HEK293 (cell line): ENCODE measurements around the gene DIDO1.

Source experiments
- CTCF ChIA-PET: fragments of 350-600 bp; formaldehyde crosslinking; extraction: SDS; loops from one replicate; lab custom pipeline; 2021; ENCODE audit warnings: antibody characterized with exemption; lab: Yijun Ruan, JAX
- POLR2A ChIA-PET: fragments of 300-600 bp; formaldehyde crosslinking; extraction: SDS; loops from one replicate; lab custom pipeline; 2020; ENCODE audit warnings: antibody characterized with exemption, inconsistent platforms; lab: Yijun Ruan, JAX
- H3K27ac ChIP-seq: fragments of 200-500 bp; sonication (Bioruptor generic); 2 replicates; pipeline ENCODE4 v1.5.1; 2014; ENCODE audit warnings: low read depth, low read length, control low read depth, inconsistent platforms; ENCODE audit errors: extremely low read depth
- H3K36me3 ChIP-seq, 2 experiments: fragments of 200-500 bp in 1 of 2; sonication (Bioruptor generic) in 1 of 2; 1 replicate in 1 of 2; 2 replicates in 1 of 2; pipeline ENCODE4 v1.5.1; 2014 to 2017; ENCODE audit warnings: inconsistent platforms in 2 of 2, low read length in 2 of 2; ENCODE audit not compliant: control insufficient read depth in 2 of 2, insufficient read depth in 1 of 2
- H3K4me1 ChIP-seq: fragments of 200-500 bp; sonication (Bioruptor generic); 2 replicates; pipeline ENCODE4 v1.5.1; 2014; ENCODE audit warnings: mild to moderate bottlenecking, low read length, inconsistent platforms; ENCODE audit not compliant: control insufficient read depth, insufficient read depth
- H3K4me3 ChIP-seq: 2 replicates; pipeline ENCODE4 v1.5.1; 2011; ENCODE audit warnings: low read depth, mild to moderate bottlenecking, control low read depth, low read length, moderate library complexity
- H3K9me3 ChIP-seq: fragments of 200-500 bp; sonication (Bioruptor generic); 2 replicates; pipeline ENCODE4 v1.5.1; 2014; ENCODE audit warnings: low read depth, low read length, inconsistent platforms; ENCODE audit not compliant: control insufficient read depth, insufficient read depth
- GLI2 ChIP-seq: fragments of 450-650 bp; formaldehyde crosslinking; IDR thresholded peaks from 2 replicates; pipeline ENCODE4; 2017; ENCODE audit warnings: missing biosample characterization, missing genetic modification characterization, low read depth, borderline replicate concordance
- GLIS2 ChIP-seq: fragments of 450-650 bp; formaldehyde crosslinking; IDR thresholded peaks from 2 replicates; pipeline ENCODE4 v1.5.1; 2016; ENCODE audit warnings: missing biosample characterization, missing genetic modification characterization
- IKZF3 ChIP-seq: fragments of 450-650 bp; IDR thresholded peaks from 2 replicates; pipeline ENCODE4 v1.5.0; 2018; ENCODE audit warnings: missing biosample characterization, mild to moderate bottlenecking, missing genetic modification characterization, moderate library complexity
- KLF1 ChIP-seq: fragments of 450-650 bp; formaldehyde crosslinking; IDR thresholded peaks from 2 replicates; pipeline ENCODE4 v1.5.1; 2016; ENCODE audit warnings: missing biosample characterization, missing genetic modification characterization
- SP2 ChIP-seq: fragments of 450-650 bp; formaldehyde crosslinking; IDR thresholded peaks from 2 replicates; pipeline ENCODE4 v1.5.1; 2016; ENCODE audit warnings: missing biosample characterization, missing genetic modification characterization
- ZBTB20 ChIP-seq: fragments of 450-650 bp; formaldehyde crosslinking; IDR thresholded peaks from 2 replicates; pipeline ENCODE4 v1.5.1; 2016; ENCODE audit warnings: missing biosample characterization, missing genetic modification characterization
- ZIC2 ChIP-seq: fragments of 450-650 bp; formaldehyde crosslinking; IDR thresholded peaks from 2 replicates; pipeline ENCODE4 v1.5.1; 2016; ENCODE audit warnings: missing biosample characterization, missing genetic modification characterization
- ZNF366 ChIP-seq: fragments of 450-650 bp; formaldehyde crosslinking; conservative IDR thresholded peaks from 2 replicates; pipeline ENCODE4 v1.5.1; 2016; ENCODE audit warnings: missing biosample characterization, missing genetic modification characterization
- ZNF596 ChIP-seq: fragments of 450-650 bp; IDR thresholded peaks from 2 replicates; pipeline ENCODE4 v1.5.0; 2018; ENCODE audit warnings: missing biosample characterization, mild to moderate bottlenecking, missing genetic modification characterization, moderate library complexity
- ZNF600 ChIP-seq: fragments of 450-650 bp; formaldehyde crosslinking; IDR thresholded peaks from 2 replicates; pipeline ENCODE4 v1.5.1; 2016; ENCODE audit warnings: missing biosample characterization, missing genetic modification characterization
- ZSCAN30 ChIP-seq: fragments of 450-650 bp; IDR thresholded peaks from 2 replicates; pipeline ENCODE4 v1.5.1; 2018; ENCODE audit warnings: missing biosample characterization, mild to moderate bottlenecking, missing genetic modification characterization, moderate library complexity
- TF ChIP-seq, protein P1 (sequence below): fragments of 450-650 bp; formaldehyde crosslinking; IDR thresholded peaks from 2 replicates; pipeline ENCODE4 v1.5.1; 2016; ENCODE audit warnings: missing biosample characterization, missing genetic modification characterization
- TF ChIP-seq, protein P2 (sequence below): fragments of 450-650 bp; formaldehyde crosslinking; IDR thresholded peaks from 2 replicates; pipeline ENCODE4 v1.5.1; 2016; ENCODE audit warnings: missing biosample characterization, missing genetic modification characterization
- TF ChIP-seq, protein P3 (sequence below): fragments of 450-650 bp; IDR thresholded peaks from 2 replicates; pipeline ENCODE4 v1.5.1; 2018; ENCODE audit warnings: missing biosample characterization, mild to moderate bottlenecking, missing genetic modification characterization

DIDO1 gene

DNA sequence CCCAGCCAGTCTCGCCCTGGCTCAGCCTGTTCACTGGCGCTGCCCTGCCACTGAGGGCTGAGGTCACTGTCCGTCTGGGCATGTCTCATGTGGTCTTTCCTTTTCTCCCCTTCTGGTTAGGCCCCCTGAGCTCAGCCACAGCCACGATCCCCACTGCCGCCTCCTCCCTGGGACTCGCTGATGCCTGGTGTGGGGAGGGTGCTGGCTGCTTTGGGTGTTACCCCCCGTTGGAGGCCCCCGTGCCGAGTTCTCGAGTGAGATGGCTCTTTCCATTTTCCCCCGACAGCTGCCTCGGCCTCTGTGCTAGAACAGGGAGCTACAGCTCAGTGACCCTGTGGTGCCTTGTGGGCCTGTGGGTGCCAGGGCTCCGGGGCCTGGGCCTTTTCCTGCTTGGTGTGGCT is 49.8 kb downstream of the DIDO1 start:
- CTCF ChIA-PET, result interaction anchor here (0.5 to 1.1 kb wide), 5 partner anchors 18 to 177 kb away, joined by 3 to 5 read pairs (median 3); no protein-coding TSS in a partner anchor

DNA sequence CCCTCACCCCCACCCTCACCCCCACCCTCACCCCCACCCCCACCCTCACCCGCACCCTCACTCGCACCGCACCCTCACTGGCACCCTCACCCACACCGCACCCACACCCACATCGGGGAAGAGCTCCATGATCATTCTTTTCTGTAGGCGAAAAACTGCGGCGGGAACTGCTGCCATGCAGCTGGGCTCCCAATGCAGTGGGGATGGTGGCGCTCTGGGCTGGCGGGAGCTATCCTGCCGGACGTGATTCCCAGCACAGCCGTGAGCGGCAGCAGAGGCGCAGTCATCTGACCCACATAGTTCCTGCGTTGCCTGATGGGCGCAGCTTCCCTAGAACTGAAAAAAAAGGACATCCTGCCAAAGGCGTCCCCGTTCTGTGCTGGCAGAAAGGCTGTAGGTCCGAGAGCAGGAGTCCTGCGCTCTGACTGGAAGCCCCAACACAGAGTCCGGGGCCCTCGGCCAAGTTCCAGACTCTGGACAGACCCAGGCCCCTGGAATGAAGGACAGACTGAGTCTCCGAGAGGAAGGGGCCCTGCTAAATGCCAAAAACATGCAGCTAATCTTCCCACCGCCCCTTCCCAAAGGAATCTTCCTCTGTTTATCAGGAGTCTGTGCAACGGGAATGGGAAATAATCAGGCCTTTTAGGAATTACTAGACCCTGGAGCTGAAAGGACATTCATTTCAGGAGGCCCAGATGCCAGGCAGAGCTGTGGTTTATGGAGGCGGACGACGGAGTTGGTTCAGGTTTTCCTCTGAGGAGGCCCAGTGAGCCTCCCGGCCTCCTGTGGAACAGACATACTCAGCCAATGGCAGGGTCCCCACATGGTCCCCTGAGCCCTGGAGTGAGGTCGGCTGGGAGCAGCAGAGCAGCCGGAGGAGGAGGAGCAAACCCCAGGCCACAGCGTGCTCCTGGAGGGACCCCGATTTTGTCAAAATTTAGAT is 50.6 kb downstream of the DIDO1 start:
- POLR2A ChIA-PET, result interaction anchor here (1.0 kb wide), 1 partner anchor 29 kb away, joined by 3 read pairs; no protein-coding TSS in a partner anchor
- no peak overlapping the region for H3K4me3 ChIP-seq

More for the DNA sequence above, 49.8 kb downstream of the DIDO1 start:
- Histone ChIP-seq H3K9me3 (no peaks in the 10 kb centered on the region), H3K27ac (no peak overlapping the region), H3K4me1 (no peaks in the 10 kb centered on the region), H3K36me3 (peaks cover 0 to 13% of the 10 kb centered on the region in 2 experiments; a peak in 1 of 3 replicates), H3K4me3 (no peak overlapping the region)
- POLR2A ChIA-PET, result no interaction called here
- TF ChIP-seq ZIC2 (tag by site-specific recombination) (0 out of 2 replicates have a peak, but pooled peaks have one; percentile 8), ZNF366 (tag by site-specific recombination) (no peak), GLIS2 (0 out of 2 replicates have a peak, but pooled peaks have one; percentile 36)

DNA sequence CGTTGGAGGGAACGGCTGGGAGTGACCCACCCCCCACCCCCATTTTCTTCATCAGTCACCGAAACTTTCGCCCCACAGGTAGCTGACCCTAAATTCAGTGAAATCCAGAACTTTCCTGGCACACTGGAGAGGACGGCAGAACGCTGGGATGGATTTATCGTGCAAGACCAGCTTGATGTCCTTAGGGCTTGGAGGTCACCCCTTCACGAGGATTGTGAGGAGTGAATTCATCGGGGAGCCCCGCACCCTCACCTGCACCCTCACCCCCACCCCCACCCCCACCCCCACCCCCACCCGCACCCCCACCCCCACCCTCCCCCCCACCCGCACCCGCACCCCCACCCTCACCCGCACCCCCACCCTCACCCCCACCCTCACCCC is 51.4 kb downstream of the DIDO1 start:
- CTCF ChIA-PET, result interaction anchor here (0.6 to 1.9 kb wide), 5 partner anchors 13 to 98 kb away, joined by 3 to 6 read pairs (median 3); no protein-coding TSS in a partner anchor
- Histone ChIP-seq H3K36me3 (no peaks in the 10 kb centered on the region), H3K4me3 (no peak overlapping the region), H3K4me1 (no peaks in the 10 kb centered on the region), H3K27ac (no peak overlapping the region), H3K9me3 (no peaks in the 10 kb centered on the region)
- POLR2A ChIA-PET, result interaction anchor here (1.0 kb wide), 1 partner anchor 28 kb away, joined by 3 read pairs; no protein-coding TSS in a partner anchor
- TF ChIP-seq ZNF596 (tag by site-specific recombination), result no peak
- TF ChIP-seq, protein P1, sequence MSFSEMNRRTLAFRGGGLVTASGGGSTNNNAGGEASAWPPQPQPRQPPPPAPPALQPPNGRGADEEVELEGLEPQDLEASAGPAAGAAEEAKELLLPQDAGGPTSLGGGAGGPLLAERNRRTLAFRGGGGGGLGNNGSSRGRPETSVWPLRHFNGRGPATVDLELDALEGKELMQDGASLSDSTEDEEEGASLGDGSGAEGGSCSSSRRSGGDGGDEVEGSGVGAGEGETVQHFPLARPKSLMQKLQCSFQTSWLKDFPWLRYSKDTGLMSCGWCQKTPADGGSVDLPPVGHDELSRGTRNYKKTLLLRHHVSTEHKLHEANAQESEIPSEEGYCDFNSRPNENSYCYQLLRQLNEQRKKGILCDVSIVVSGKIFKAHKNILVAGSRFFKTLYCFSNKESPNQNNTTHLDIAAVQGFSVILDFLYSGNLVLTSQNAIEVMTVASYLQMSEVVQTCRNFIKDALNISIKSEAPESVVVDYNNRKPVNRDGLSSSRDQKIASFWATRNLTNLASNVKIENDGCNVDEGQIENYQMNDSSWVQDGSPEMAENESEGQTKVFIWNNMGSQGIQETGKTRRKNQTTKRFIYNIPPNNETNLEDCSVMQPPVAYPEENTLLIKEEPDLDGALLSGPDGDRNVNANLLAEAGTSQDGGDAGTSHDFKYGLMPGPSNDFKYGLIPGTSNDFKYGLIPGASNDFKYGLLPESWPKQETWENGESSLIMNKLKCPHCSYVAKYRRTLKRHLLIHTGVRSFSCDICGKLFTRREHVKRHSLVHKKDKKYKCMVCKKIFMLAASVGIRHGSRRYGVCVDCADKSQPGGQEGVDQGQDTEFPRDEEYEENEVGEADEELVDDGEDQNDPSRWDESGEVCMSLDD (tag by site-specific recombination), result 0 out of 2 replicates have a peak, but pooled peaks have one; percentile 7

More for the DNA sequence above, 50.6 kb downstream of the DIDO1 start:
- CTCF ChIA-PET, result interaction anchor here (0.6 to 1.9 kb wide), 5 partner anchors 12 to 97 kb away, joined by 3 to 6 read pairs (median 3); no protein-coding TSS in a partner anchor
- Histone ChIP-seq H3K9me3 (no peaks in the 10 kb centered on the region), H3K27ac (0 out of 2 replicates have a peak overlapping the region, but pooled peaks have one; percentile 40), H3K36me3 (peaks cover 0 to 5% of the 10 kb centered on the region in 2 experiments; a peak in 1 of 3 replicates), H3K4me1 (no peaks in the 10 kb centered on the region)
- TF ChIP-seq SP2 (tag by site-specific recombination), result 0 out of 2 replicates have a peak, but pooled peaks have one; percentile 2
- peak; percentile 54 for TF ChIP-seq ZNF600 (tag by site-specific recombination)
- no peak for TF ChIP-seq GLI2 (tag by site-specific recombination)
- TF ChIP-seq, protein P2, sequence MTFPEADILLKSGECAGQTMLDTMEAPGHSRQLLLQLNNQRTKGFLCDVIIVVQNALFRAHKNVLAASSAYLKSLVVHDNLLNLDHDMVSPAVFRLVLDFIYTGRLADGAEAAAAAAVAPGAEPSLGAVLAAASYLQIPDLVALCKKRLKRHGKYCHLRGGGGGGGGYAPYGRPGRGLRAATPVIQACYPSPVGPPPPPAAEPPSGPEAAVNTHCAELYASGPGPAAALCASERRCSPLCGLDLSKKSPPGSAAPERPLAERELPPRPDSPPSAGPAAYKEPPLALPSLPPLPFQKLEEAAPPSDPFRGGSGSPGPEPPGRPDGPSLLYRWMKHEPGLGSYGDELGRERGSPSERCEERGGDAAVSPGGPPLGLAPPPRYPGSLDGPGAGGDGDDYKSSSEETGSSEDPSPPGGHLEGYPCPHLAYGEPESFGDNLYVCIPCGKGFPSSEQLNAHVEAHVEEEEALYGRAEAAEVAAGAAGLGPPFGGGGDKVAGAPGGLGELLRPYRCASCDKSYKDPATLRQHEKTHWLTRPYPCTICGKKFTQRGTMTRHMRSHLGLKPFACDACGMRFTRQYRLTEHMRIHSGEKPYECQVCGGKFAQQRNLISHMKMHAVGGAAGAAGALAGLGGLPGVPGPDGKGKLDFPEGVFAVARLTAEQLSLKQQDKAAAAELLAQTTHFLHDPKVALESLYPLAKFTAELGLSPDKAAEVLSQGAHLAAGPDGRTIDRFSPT (tag by site-specific recombination), result peak; percentile 70
- TF ChIP-seq ZBTB20 (tag by site-specific recombination), result peak; percentile 79
- TF ChIP-seq, protein P3, sequence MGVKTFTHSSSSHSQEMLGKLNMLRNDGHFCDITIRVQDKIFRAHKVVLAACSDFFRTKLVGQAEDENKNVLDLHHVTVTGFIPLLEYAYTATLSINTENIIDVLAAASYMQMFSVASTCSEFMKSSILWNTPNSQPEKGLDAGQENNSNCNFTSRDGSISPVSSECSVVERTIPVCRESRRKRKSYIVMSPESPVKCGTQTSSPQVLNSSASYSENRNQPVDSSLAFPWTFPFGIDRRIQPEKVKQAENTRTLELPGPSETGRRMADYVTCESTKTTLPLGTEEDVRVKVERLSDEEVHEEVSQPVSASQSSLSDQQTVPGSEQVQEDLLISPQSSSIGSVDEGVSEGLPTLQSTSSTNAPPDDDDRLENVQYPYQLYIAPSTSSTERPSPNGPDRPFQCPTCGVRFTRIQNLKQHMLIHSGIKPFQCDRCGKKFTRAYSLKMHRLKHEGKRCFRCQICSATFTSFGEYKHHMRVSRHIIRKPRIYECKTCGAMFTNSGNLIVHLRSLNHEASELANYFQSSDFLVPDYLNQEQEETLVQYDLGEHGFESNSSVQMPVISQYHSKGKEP (tag by site-specific recombination), result peak; percentile 69
- TF ChIP-seq KLF1, result peak; percentile 58
- 0 out of 2 replicates have a peak, but pooled peaks have one; percentile 33 for TF ChIP-seq IKZF3 (tag by site-specific recombination)
- TF ChIP-seq ZNF366 (tag by site-specific recombination), result no peak
- no peak for TF ChIP-seq ZSCAN30 (tag by site-specific recombination)
